ENCODE measurements around the gene ADAMTSL1.

DNA sequence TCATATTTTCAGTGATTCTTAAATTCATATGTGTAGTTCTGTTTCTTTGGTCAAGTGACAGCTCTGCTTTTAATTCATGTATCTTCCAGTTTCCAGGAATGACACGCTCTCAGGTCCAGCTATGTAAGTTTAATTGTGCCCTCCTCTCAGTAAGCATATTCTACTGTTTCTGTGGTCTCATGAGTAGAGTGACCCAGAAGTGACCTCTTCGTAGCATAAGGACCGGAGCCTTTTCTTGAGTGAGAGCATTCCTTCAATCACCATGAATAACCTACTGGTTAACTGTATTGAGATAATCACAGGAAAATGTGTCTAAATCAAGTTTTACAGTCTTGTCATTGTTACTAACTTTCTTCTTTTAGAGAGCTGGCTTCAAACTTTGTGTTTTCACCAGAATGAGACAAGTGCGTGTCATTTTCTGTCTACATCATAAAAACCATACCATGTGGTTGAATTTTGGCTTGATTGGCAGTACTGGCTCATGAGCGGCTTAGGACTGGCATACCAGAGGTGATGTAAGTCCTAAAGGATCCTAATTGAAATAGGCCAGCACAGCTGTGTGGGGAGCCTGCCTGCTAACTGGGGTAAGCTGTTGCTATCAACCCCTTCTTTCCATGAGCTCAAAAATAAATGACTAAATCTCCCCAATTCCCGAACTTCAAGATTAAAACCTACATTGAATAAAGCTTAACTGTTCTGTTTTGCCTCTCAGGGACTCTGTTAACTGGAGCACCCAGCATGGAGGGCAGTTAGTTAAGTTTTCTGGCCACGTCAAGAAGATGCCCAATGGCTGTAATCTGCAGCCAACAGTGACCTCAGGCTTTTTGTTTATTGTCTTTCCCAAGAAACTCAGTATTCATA, 4.8 kb downstream of the ADAMTSL1 start:
- TF ChIP-seq, protein P1, sequence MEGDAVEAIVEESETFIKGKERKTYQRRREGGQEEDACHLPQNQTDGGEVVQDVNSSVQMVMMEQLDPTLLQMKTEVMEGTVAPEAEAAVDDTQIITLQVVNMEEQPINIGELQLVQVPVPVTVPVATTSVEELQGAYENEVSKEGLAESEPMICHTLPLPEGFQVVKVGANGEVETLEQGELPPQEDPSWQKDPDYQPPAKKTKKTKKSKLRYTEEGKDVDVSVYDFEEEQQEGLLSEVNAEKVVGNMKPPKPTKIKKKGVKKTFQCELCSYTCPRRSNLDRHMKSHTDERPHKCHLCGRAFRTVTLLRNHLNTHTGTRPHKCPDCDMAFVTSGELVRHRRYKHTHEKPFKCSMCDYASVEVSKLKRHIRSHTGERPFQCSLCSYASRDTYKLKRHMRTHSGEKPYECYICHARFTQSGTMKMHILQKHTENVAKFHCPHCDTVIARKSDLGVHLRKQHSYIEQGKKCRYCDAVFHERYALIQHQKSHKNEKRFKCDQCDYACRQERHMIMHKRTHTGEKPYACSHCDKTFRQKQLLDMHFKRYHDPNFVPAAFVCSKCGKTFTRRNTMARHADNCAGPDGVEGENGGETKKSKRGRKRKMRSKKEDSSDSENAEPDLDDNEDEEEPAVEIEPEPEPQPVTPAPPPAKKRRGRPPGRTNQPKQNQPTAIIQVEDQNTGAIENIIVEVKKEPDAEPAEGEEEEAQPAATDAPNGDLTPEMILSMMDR (IDR thresholded peaks at IDR 0.05; ENCODE audit: low read depth, low read length, missing input control) = no peak
- TF ChIP-seq NR2F2 (IDR thresholded peaks at IDR 0.05) (no peak), TAF1 (conservative IDR thresholded peaks at IDR 0.05) (no peak), JUND (IDR thresholded peaks at IDR 0.05) (no peak), YY1 (IDR thresholded peaks at IDR 0.05) (no peak), EGR1 (IDR thresholded peaks at IDR 0.05; ENCODE audit: low read depth in 2 of 2) (no peak), ZBTB33 (IDR thresholded peaks at IDR 0.05) (no peak), SP1 (IDR thresholded peaks at IDR 0.05) (no peak)
- TF ChIP-seq, protein P2, sequence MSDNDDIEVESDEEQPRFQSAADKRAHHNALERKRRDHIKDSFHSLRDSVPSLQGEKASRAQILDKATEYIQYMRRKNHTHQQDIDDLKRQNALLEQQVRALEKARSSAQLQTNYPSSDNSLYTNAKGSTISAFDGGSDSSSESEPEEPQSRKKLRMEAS (IDR thresholded peaks at IDR 0.05) = no peak
- TF ChIP-seq, protein P3, sequence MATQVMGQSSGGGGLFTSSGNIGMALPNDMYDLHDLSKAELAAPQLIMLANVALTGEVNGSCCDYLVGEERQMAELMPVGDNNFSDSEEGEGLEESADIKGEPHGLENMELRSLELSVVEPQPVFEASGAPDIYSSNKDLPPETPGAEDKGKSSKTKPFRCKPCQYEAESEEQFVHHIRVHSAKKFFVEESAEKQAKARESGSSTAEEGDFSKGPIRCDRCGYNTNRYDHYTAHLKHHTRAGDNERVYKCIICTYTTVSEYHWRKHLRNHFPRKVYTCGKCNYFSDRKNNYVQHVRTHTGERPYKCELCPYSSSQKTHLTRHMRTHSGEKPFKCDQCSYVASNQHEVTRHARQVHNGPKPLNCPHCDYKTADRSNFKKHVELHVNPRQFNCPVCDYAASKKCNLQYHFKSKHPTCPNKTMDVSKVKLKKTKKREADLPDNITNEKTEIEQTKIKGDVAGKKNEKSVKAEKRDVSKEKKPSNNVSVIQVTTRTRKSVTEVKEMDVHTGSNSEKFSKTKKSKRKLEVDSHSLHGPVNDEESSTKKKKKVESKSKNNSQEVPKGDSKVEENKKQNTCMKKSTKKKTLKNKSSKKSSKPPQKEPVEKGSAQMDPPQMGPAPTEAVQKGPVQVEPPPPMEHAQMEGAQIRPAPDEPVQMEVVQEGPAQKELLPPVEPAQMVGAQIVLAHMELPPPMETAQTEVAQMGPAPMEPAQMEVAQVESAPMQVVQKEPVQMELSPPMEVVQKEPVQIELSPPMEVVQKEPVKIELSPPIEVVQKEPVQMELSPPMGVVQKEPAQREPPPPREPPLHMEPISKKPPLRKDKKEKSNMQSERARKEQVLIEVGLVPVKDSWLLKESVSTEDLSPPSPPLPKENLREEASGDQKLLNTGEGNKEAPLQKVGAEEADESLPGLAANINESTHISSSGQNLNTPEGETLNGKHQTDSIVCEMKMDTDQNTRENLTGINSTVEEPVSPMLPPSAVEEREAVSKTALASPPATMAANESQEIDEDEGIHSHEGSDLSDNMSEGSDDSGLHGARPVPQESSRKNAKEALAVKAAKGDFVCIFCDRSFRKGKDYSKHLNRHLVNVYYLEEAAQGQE (IDR thresholded peaks at IDR 0.05) = no peak
